ENCODE data around the gene GPR31. TPM values are rescaled to one million over a fixed set of nuclear protein-coding genes. Genes with fewer than 3 reads are reported as not detected.

Gene GPR31
- total RNA-seq, 1 experiment from 2014 or later, result not detected

DNA sequence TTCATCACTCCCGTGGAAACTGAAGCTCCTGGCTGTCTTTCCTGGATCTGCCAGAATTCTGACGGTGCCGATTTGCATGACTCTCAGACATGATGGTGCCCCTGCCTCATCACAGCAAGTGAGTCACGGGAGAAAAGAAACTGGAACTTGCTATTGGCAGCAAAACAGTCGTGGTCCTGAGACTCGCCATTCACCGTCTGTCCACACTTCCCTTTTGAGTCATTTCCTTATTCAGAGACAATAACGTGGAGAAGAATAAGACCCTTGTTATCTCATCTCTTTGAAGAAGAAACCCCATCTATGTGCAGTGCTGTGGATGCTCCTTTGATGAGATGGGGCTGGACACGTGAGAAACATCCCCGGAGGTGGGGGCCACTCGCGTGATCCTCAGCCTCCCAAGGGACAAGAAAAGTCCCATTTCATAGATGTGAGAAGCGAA lies 4.2 kb downstream of the GPR31 start:
- no peaks in the 10 kb centered on the region for H3K9me3 ChIP-seq (ENCODE audit: control insufficient read depth, low read depth, low read length)
- H3K36me3 Mint-ChIP-seq (ENCODE audit: insufficient read depth in 1 of 3, low read depth in 3 of 3), result peaks cover 0 to 13% (median 9%) of the 10 kb centered on the region in 3 experiments; a peak in 5 of 7 replicates

More for the DNA sequence above, 4.2 kb downstream of the GPR31 start:
- no peak overlapping the region for H3K9ac ChIP-seq (ENCODE audit: extremely low read depth, insufficient read length, low read length)
- no peak overlapping the region for H2BK12ac ChIP-seq (ENCODE audit: insufficient read length, low read depth, low read length)
- no peak overlapping the region for H4K8ac ChIP-seq (replicated peaks; ENCODE audit: insufficient read length, low read depth, low read length)
- H2BK5ac ChIP-seq (ENCODE audit: insufficient read length, low read length), result no peak overlapping the region
- H3K4me2 ChIP-seq (ENCODE audit: insufficient read depth, insufficient read length, low read length), result no peak overlapping the region
- Mint-ChIP-seq H3K4me3 (no peak overlapping the region), H3K9me3 (peaks cover 5 to 6% of the 10 kb centered on the region in 2 experiments; a peak in 4 of 5 replicates), H3K27ac (no peak overlapping the region; a peak in 1 of 7 replicates), H3K4me1 (peaks cover 20 to 35% of the 10 kb centered on the region in 2 experiments), H3K27me3 (ENCODE audit: low read depth) (peaks cover 7% of the 10 kb centered on the region)
- no peak overlapping the region for H2AFZ ChIP-seq (ENCODE audit: low read length)
- no peaks in the 10 kb centered on the region; the same call in 1 of the 2 replicates for H3K27me3 ChIP-seq (ENCODE audit: insufficient read depth, low read length)
- H2BK20ac ChIP-seq (ENCODE audit: low read depth, low read length, poor library complexity, severe bottlenecking), result no peak overlapping the region
- no peak overlapping the region for H4K5ac ChIP-seq (ENCODE audit: insufficient read length, low read depth, low read length)
- H3K4ac ChIP-seq (ENCODE audit: low read depth, low read length), result no peak overlapping the region
- no peak overlapping the region for H3K23ac ChIP-seq (ENCODE audit: insufficient read length, low read depth, low read length)
- H4K91ac ChIP-seq (ENCODE audit: insufficient read length, low read depth, low read length), result no peak overlapping the region
- H3K56ac ChIP-seq (ENCODE audit: insufficient read length, low read depth, low read length), result no peak overlapping the region
- no peak overlapping the region for H3K14ac ChIP-seq (ENCODE audit: insufficient read depth, low read length)
- DNase-seq, result no peak
- peaks cover 10% of the 10 kb centered on the region; the same call in 1 of the 2 replicates for H3K4me1 ChIP-seq (ENCODE audit: insufficient read depth, low read length)
- no peaks in the 10 kb centered on the region for H3K79me2 ChIP-seq (ENCODE audit: insufficient read depth, low read length)
- H2BK15ac ChIP-seq (ENCODE audit: low read depth, low read length), result no peak overlapping the region
- H3K18ac ChIP-seq (ENCODE audit: insufficient read length, low read depth, low read length), result no peak overlapping the region
- no peaks in the 10 kb centered on the region for H3K23me2 ChIP-seq (ENCODE audit: insufficient read length, low read depth, low read length, poor library complexity, severe bottlenecking)
- H3T11ph ChIP-seq (ENCODE audit: low read length), result no peak overlapping the region
- no peak for TF ChIP-seq CTCF (conservative IDR thresholded peaks at IDR 0.05)
- H4K20me1 ChIP-seq (ENCODE audit: control insufficient read depth, insufficient read depth, insufficient read length), result no peaks in the 10 kb centered on the region
- no peak overlapping the region for H3K27ac ChIP-seq (ENCODE audit: insufficient read length, low read depth, low read length)
- H3K79me1 ChIP-seq (ENCODE audit: insufficient read depth, low read depth, low read length, poor library complexity, severe bottlenecking), result no peaks in the 10 kb centered on the region
- no CpG with 5 or more reads among the region's 13 CpGs for WGBS (ENCODE audit: extremely low coverage, insufficient read length, low lambda C conversion rate)
- no peak overlapping the region for H2AK5ac ChIP-seq (ENCODE audit: insufficient read length, low read length)
- no peak overlapping the region for H2BK120ac ChIP-seq (ENCODE audit: low read depth, low read length, poor library complexity, severe bottlenecking)

Data from H9 (cell line).